Muscle of back (tissue), 13 donors: Measurements from ENCODE around the gene CNN1. TPM values are rescaled to one million over a fixed set of nuclear protein-coding genes. Genes with fewer than 3 reads are reported as not detected.
A peak's percentile ranks its signal among the peaks of the same experiment; 100 is the strongest.

Experiments used
- DNase-seq, 3 donors: peaks; one replicate each; pipeline versions ENCODE4 v3.0.0 to v3.0.0-alpha.2; 2013
- long read RNA-seq, 9 donors: transcript quantifications; one replicate each; lab custom pipeline, GENCODE V29; 2026
- polyA plus RNA-seq, 10 donors: library from polyadenylated mRNA; unstranded; fragments of 120-200 nt; gene quantifications; one replicate each; pipeline ENCODE4 v1.2.1, GENCODE V29; 2013; ENCODE audit not compliant: insufficient read length in 10 of 10

CNN1 gene
- 100 to 1,000 TPM in 6 of 10 donors, 10 to 100 TPM in 4; 63.4 to 203 (median 124) TPM for polyA plus RNA-seq
- long read RNA-seq, donor 1, transcript CNN1-201 (7 exons, 1,633 nt): major isoform, 41 of 49 reads
- long read RNA-seq, donor 1, partial matches to known transcripts: 0 of 49 reads
- long read RNA-seq, donor 1, other reads (novel, unspliced or antisense): 7 of 49 reads
- long read RNA-seq, donor 2, transcript CNN1-201 (7 exons, 1,633 nt): major isoform, 52 of 60 reads
- long read RNA-seq, donor 2, partial matches to known transcripts: 0 of 60 reads
- long read RNA-seq, donor 2, other reads (novel, unspliced or antisense): 8 of 60 reads
- long read RNA-seq, donor 3: 0 reads
- long read RNA-seq, donor 4, transcript CNN1-201 (7 exons, 1,633 nt): major isoform, 21 of 21 reads
- long read RNA-seq, donor 4, partial matches to known transcripts: 0 of 21 reads
- long read RNA-seq, donor 4, other reads (novel, unspliced or antisense): 0 of 21 reads
- long read RNA-seq, donor 5, transcript CNN1-201 (7 exons, 1,633 nt): major isoform, 37 of 49 reads
- long read RNA-seq, donor 5, partial matches to known transcripts: 12 of 49 reads
- long read RNA-seq, donor 5, other reads (novel, unspliced or antisense): 0 of 49 reads
- long read RNA-seq, donor 6, transcript CNN1-201 (7 exons, 1,633 nt): major isoform, 54 of 66 reads
- long read RNA-seq, donor 6, partial matches to known transcripts: 0 of 66 reads
- long read RNA-seq, donor 6, other reads (novel, unspliced or antisense): 12 of 66 reads
- long read RNA-seq, donor 7, transcript CNN1-201 (7 exons, 1,633 nt): major isoform, 11 of 24 reads
- long read RNA-seq, donor 7, partial matches to known transcripts: 0 of 24 reads
- long read RNA-seq, donor 7, other reads (novel, unspliced or antisense): 13 of 24 reads
- long read RNA-seq, donor 8, transcript CNN1-201 (7 exons, 1,633 nt): major isoform, 5 of 5 reads
- long read RNA-seq, donor 8, partial matches to known transcripts: 0 of 5 reads
- long read RNA-seq, donor 8, other reads (novel, unspliced or antisense): 0 of 5 reads
- long read RNA-seq, donor 9, transcript CNN1-201 (7 exons, 1,633 nt): major isoform, 7 of 7 reads
- long read RNA-seq, donor 9, partial matches to known transcripts: 0 of 7 reads
- long read RNA-seq, donor 9, other reads (novel, unspliced or antisense): 0 of 7 reads

GRCh38 chr19:11538232-11539036, at the start of gene CNN1:
Gene CNN1, plus strand, starts transcription at chr19:11538851. Its CDS starts 77 bp downstream, at chr19:11538928.
- DNase-seq: peak; percentile 84 to 91 (median 90)

GRCh38 chr19:11489378-11489777, 49.3 kb upstream of the CNN1 start:
- DNase-seq: no peak

DNA sequence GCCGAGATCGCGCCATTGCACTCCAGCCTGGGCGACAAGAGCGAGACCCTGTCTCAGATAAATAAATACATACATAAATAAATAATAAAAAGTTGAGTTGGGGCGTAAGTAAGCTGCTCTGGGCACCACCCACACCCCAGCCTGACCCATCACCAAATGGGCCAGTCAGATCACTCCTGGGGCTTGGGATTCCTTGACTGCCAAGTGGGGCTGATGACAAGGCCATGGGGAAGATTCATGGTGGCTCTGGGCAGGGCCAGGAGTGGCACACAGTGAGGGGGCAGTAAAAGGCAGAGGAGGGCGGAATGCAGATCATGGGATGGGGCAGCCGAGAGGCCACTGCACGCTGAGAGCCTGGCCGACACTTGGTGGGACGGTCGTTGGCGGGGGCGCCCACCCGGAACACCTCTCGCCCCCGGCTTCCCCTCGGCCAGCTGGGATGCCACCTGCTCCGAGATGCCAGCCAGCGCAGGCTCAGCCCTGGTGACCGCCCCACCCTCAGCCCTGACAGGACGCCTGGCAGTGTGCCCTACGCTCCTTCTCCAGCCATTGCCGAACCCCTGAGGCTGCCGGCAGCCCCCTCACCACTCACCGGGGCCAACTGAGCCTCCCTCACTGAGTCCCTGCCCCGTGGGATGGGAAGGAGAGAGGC, 43.9 kb upstream of the CNN1 start:
- no peak for DNase-seq

DNA sequence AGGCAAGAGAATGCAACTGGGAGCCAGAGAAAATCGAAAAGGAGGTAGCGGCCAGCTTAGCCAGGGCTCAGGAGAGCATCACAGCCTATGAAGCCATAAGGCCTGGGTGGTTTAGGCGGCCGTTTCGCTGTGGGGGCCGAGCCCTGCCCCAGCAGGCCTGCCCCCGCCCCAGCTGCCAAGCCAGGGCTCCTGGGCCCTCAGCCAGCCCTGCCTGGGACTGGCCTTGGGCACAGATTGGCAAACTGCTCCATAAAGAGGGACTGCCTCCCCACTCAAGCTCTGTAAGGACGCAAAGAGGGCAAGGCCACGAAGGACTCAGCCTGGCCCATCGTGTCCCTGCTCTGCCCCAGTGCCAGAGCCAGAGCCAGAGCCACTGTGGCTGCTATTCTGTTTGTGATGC, 43.2 kb upstream of the CNN1 start:
- DNase-seq: no peak

- DNase-seq: no peak
Measured at GRCh38 chr19:11495885-11496284, 42.8 kb upstream of the CNN1 start.

- DNase-seq: peak in 2 of 3 donors; percentile 46 to 59
Measured at GRCh38 chr19:11496391-11497163, 42.1 kb upstream of the CNN1 start.

DNA sequence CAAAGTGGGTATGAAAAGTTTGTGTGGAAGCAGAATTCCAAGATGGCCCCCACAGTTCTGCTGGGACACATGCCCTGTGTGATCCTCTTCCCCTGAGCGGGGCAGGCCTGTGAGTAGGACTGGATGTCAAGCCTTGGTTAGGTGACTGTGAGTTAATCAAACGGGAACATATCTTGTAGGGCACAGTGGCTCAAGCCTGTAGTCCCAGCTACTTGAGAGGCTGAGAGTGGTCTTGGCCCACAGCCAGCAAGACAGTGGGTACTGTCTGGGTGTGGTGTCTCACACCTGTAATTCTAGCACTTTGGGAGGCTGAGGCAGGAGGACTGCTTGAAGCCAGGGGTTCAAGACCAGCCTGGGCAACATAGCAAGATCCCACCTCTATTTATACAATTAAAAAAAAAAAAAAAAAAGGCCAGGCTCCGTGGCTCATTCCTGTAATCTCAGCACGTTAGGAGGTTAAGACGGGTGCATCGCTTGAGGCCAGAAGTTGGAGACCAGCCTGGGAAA, 39.4 kb upstream of the CNN1 start:
- no peak for DNase-seq

DNA sequence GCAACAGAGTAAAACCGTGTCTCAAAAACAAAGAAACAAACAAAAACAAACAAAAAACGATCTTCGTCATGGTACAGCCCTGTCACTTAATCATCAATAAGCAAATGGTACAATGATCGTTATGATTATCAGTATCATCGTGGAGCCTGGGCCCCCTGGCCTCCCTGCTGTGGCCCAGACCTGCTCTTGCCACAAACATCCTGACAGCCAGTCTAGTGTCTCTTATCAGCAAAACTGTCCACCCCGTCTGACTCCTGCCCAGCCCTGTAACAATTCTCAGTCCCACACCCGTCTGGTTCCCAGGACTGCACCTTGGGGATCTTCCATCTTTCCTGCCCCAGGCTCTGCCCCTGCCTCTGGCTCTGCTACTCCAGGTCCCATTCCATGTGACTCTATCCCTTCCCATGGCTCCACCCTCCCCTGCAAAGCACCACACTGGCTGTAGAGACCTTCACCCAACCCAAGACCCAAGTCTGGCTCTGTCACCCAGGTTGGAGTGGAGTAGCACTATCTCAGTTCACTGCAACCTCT, 38.7 kb upstream of the CNN1 start:
- DNase-seq: no peak

GRCh38 chr19:11504502-11505031, 34.1 kb upstream of the CNN1 start:
- DNase-seq: no peak

DNA sequence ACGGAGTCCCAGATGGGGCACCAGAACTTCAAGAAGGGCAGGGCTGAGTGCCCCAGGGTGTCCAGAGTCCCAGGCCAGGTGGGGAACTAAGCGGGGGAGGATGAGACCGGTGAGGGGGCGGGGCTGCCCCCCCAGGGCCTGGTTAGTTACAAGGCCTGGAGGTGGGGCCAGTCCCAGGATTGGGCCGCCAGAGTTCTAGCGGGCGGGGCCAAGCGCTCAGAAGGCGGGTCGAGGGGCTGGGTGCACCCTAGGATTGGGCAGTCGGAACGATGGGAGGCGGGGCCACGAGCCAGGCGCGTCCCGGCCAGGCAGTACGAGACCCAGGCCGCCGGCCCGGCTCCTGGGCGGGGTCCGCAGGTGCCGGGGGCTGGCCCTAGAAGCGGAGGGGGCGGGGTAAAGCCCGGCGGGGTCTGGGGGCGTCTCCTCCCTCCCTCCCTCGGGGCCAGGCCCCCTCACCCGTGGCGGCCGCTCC, 33.6 kb upstream of the CNN1 start:
- peak; percentile 93 to 97 (median 95) for DNase-seq

DNA sequence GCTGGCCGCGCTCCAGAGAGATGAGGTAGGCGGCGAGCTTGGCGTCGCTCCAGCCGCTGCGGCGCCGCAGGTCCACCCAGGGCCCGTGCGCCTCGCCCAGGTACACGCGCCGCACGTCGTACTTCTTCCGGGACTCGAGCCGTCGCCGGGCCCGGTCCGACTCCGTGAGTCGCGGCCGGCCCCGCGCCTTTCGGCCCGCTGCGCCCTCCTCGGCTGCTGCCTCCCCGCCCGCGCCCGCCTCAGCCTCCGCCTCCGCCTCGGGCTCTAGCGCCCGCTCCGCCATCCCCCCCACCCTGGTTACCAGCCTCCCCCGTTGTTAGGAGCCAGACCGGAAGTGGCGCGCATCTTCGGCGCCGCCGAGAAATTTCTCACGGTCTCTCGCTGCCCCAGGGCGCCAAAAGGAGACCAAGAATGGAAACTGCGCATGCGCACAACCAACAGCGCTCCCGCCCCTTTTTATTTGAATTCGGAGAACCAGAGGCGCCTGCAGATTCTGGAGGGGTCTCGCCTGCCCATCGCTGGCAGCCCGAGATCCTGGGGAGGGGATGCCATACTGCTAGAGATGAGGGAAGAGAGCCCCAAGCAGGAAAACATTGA, 33.0 kb upstream of the CNN1 start, which contains the start of gene ZNF653:
ZNF653 (minus strand) TSS at position 336 of the 597 bp plus-strand sequence; CDS start at position 283, 53 bp downstream.
- DNase-seq: peak; percentile 96 to 98 (median 98)

GRCh38 chr19:11506101-11506555, 32.5 kb upstream of the CNN1 start:
- no peak for DNase-seq

DNA sequence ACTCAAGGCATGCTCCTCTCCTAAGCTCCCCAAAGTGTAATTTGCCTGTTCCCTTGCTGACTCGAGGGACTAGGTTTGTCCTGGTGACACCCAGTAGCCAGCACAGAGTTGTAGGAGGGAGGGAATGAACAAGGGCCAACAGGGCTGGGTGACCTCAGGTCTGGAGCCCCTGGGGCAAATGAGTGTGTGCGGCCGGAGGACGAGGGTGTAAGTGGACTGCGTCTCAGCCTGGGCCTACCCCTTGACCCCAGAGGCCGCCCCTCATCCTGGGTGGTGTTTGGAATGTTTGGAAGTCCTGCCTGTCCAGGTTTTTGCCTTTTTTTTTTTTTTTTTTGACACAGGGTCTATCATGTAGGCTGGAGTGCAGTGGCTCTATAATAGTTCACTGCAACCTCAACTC, 31.7 kb upstream of the CNN1 start:
- no peak for DNase-seq

GRCh38 chr19:11507370-11508078, 31.1 kb upstream of the CNN1 start:
- DNase-seq: no peak

GRCh38 chr19:11510444-11510843, 28.2 kb upstream of the CNN1 start:
- DNase-seq: no peak

- DNase-seq: no peak
Measured at GRCh38 chr19:11513946-11514345, 24.7 kb upstream of the CNN1 start.

DNA sequence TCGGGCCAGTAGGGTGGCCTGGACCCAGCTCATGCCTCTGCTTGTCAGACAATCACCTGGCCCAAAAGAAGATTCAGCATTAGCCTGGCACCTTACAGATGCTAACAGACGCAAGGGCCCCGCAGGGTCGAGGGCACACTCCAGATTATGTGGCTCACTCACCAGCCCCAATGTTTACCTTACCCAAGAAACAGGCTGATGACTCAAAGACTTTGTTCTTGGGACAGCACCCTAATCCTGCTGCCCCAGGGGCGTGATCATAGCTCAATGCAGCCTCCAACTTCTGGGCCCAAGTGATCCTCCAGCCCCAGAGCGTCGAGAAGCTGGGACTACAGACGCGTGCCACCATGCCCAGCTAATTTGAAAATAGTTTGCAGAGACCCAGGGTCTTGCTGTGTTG, 19.5 kb upstream of the CNN1 start:
- no peak for DNase-seq
